ENCODE data around the gene HOXA10.

HOXA10 gene

DNA sequence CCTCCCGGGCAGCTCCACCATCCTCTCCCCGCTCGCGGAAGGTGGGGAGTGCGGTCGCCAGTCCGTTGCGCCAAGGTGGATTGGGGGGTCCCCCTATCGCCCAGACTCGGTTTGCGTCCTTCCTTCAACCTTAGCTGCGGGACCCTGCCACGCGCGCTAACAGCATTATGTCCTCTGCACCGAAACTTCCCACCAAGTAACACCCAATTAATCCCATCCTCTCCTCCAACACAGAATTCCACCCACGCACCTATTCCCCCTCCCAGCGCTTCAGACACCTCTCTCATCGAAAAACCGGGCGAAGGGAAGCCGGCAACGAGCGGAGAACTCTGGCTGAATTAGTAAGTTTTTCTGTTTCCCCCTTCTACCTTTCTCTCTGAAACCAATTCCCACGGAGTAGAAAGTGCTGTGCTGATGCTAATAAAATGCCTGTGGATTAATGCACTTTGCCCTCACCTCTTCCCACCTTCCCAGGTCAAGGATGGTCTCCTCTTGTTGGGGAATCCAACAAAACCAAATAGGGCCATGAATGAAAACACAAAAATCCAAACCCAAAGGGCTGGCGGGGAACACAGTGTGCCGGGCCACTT, 22.7 kb downstream of the HOXA10 start:
- TF ChIP-seq, protein P1, sequence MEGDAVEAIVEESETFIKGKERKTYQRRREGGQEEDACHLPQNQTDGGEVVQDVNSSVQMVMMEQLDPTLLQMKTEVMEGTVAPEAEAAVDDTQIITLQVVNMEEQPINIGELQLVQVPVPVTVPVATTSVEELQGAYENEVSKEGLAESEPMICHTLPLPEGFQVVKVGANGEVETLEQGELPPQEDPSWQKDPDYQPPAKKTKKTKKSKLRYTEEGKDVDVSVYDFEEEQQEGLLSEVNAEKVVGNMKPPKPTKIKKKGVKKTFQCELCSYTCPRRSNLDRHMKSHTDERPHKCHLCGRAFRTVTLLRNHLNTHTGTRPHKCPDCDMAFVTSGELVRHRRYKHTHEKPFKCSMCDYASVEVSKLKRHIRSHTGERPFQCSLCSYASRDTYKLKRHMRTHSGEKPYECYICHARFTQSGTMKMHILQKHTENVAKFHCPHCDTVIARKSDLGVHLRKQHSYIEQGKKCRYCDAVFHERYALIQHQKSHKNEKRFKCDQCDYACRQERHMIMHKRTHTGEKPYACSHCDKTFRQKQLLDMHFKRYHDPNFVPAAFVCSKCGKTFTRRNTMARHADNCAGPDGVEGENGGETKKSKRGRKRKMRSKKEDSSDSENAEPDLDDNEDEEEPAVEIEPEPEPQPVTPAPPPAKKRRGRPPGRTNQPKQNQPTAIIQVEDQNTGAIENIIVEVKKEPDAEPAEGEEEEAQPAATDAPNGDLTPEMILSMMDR (IDR thresholded peaks at IDR 0.05; ENCODE audit: low read depth, low read length): peak; percentile 19
- TF ChIP-seq POLR2A (IDR thresholded peaks at IDR 0.05; ENCODE audit: extremely low read depth, insufficient read length): no peak
- H3K4me3 ChIP-seq (ENCODE audit: low read depth, low read length): peak overlapping the region; percentile 68
- DNase-seq (ENCODE audit: low read depth): no peak

DNA sequence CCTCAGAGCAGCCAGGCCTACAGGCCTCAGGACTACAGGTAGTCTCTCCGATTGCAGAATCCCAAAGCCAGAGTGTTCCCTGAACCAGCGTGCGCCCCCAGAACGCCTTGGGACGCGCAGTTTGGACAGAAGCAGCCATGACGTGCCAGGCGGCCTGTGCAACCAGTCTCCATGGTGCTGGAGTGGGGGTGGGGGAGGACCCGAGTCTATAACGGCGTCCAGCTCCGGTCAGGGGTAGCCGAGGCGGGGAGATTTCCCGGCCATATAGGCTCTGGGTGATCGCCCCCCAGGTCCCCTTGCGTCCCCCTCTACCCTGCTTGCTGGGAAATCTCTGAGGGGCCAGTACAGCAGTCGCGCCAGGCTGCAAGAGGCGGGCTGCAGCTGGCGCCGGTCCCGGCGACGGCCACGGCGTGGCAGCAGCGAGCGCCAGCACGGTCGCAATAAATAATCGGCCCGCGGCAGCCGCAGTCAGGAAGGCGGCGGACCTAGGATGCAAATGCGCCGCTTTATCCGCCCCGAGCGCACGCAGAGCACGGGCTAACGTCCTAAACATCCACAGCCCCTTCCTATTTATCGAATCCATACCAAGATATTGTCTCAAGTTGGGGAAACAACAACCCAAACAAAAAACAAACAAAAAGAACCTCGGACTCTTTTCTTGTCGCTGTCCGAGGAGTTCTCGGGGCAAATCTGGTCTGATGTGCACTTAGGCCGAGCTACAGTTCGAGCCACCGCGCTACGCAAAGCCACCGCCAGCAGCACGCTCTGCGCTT, 23.4 kb downstream of the HOXA10 start:
- DNase-seq (ENCODE audit: low read depth): peak; percentile 90
- TF ChIP-seq POLR2A (IDR thresholded peaks at IDR 0.05; ENCODE audit: extremely low read depth, insufficient read length): peak; percentile 29
- TF ChIP-seq, protein P1 (IDR thresholded peaks at IDR 0.05; ENCODE audit: low read depth, low read length): peak; percentile 93
- TF ChIP-seq, protein P2, sequence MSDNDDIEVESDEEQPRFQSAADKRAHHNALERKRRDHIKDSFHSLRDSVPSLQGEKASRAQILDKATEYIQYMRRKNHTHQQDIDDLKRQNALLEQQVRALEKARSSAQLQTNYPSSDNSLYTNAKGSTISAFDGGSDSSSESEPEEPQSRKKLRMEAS (IDR thresholded peaks at IDR 0.05; ENCODE audit: low read depth, low read length): peak; percentile 33
- peak; percentile 50; the same call in 1 of the 2 replicates for TF ChIP-seq MYC (IDR thresholded peaks at IDR 0.05; ENCODE audit: low read depth, low read length)
- H3K4me3 ChIP-seq (ENCODE audit: low read depth, low read length): peak overlapping the region; percentile 68

DNA sequence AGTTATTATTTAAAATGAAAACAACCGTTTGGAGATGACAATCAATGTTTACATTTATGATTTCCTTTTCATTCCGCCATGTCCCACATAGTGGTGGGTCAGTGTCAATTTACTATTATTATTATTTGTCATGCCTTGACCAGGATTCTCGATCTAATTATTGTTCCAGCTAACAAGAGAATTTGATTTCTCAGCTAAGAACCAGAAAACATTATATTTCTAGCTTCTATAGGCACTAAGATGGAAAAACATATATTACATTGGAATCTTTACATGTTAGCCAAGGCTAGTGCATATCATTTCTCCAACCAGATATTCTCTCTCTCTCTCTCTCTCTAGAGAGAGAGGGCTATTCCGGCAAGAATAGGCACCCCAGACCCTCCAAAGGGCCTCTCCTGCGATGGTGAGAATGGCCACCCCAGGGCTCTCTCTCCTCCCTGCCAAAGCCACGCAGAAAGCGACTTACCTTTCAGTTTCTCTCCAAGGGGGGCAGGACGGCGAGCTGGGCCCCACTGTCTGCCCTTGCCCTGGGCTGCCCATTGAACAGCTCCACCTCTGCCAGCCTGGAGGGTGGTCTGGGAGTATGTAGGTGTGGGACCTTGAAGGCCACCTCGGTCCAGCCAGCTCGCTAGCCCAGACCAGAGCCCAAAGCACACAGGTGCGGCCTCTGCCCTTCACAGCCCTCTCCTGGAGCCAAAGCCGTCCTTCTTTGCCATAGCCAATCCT, 24.1 kb downstream of the HOXA10 start:
- DNase-seq (ENCODE audit: low read depth): no peak
- H3K4me3 ChIP-seq (ENCODE audit: low read depth, low read length): no peak overlapping the region

DNA sequence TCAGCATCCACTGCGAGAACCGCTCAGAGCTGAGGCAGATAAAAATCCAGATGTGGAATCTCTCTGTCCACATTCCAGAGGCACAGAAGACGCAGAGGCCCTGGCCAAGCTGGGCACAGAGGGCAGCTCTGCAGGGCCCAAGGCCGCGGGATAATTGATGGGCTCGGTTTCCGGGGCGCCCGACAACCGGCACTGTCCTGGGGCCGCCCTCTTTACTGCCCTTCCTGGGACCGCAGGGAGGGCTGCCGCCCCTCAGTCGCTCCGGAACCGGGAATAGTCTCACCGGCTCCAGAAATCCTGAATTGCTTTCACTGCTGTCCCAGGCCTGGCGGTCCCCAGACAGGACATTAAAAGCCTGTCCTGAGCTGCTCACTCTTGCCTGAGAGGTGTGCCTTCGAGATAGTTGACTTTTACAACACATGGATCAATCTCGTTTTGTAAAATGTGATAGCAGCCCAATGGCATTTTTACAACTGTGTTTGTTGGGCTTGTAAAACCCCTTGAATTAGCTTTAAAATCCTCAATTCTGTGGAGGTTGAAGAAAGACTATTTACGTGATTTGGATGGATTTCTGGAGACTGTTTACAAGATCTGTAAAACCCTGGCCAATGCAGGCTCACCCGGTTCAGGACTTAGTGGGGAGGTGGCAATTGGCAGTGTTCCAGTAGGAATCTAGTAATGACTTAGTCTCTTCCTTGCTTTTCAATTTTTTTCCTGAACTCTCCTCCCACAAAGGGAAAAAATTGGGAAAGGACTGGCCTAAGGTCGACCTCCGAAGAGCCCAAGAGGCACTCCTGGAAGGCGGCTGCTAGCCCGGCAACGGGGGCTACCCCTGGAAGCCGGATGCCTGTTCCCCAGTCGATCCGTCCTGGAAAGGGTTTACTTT, 25.1 kb downstream of the HOXA10 start:
- H3K4me3 ChIP-seq (ENCODE audit: low read depth, low read length): no peak overlapping the region
- TF ChIP-seq, protein P2 (IDR thresholded peaks at IDR 0.05; ENCODE audit: low read depth, low read length): no peak
- TF ChIP-seq MYC (IDR thresholded peaks at IDR 0.05; ENCODE audit: low read depth, low read length) (no peak), POLR2A (IDR thresholded peaks at IDR 0.05; ENCODE audit: extremely low read depth, insufficient read length) (no peak)
- TF ChIP-seq, protein P1 (IDR thresholded peaks at IDR 0.05; ENCODE audit: low read depth, low read length): no peak
- DNase-seq (ENCODE audit: low read depth): no peak

More for the DNA sequence above, 24.1 kb downstream of the HOXA10 start:
- TF ChIP-seq, protein P1 (IDR thresholded peaks at IDR 0.05; ENCODE audit: low read depth, low read length): no peak
- TF ChIP-seq MYC (IDR thresholded peaks at IDR 0.05; ENCODE audit: low read depth, low read length) (no peak), POLR2A (IDR thresholded peaks at IDR 0.05; ENCODE audit: extremely low read depth, insufficient read length) (no peak)
- TF ChIP-seq, protein P2 (IDR thresholded peaks at IDR 0.05; ENCODE audit: low read depth, low read length): no peak

DNA sequence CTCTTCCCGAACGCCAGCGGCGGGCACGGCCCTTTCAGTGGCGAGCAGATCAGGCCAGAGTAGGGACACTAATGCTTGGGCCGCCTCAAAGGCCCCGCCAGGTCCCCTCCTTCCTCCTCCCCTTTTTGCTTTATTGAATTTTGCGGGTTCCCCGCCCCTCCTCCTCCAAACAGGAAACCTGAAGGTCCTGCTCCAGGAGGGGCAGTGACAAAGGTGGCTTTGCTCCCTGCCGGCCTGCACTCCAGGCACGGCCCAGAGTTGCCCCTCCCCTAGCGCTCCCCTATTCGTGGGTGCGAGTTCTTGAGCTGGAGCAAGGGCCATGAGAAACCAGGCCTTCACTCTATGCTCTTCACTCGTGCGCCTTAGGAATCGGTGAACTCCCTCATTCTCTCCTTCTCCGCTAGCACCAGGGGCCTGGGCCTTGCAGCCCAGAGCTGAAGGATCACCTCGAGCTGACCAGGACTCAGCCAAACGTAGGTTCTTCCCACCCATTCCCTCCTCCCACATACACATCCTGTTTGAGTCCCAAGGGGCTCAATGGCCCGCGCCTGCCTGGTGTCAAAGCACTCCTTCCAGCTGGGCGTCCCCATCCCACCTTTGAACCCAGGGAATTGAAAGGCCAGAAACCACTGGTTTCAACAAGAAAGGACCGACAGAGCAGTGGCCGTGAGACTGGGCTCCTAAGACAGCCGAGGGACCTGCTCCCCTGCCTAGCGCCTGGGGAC, 25.9 kb downstream of the HOXA10 start:
- H3K4me3 ChIP-seq (ENCODE audit: low read depth, low read length): peak overlapping the region; percentile 13
- TF ChIP-seq POLR2A (IDR thresholded peaks at IDR 0.05; ENCODE audit: extremely low read depth, insufficient read length) (no peak), MYC (IDR thresholded peaks at IDR 0.05; ENCODE audit: low read depth, low read length) (no peak)
- TF ChIP-seq, protein P1 (IDR thresholded peaks at IDR 0.05; ENCODE audit: low read depth, low read length): no peak
- TF ChIP-seq, protein P2 (IDR thresholded peaks at IDR 0.05; ENCODE audit: low read depth, low read length): no peak
- DNase-seq (ENCODE audit: low read depth): peak; percentile 40
